Activated T-cell treated with anti-CD3 and anti-CD28 coated beads, Interleukin-2, amount 50 U/mL, for 72 hours (primary cell): Measurements from ENCODE around the gene NBAS. TPM values are rescaled to one million over a fixed set of nuclear protein-coding genes. Genes with fewer than 3 reads are reported as not detected.
"Not testable (repeated sequence)": the region's sequence is repeated elsewhere in the genome, so short reads cannot be mapped to it uniquely, and the experiment has no call there.

Experiments used
- ATAC-seq, 2 donors: fragments of 150-1000 bp; cut with Tn5 transposase; replicated peaks in 1 of 2; 2 replicates each; pipeline ENCODE4 v1.10.0; 2021; ENCODE audit warnings: moderate library complexity in 2 of 2, mild to moderate bottlenecking in 1 of 2
- DNase-seq, 2 donors: peaks; one replicate each; pipeline ENCODE4 v3.0.0; 2021 to 2022; ENCODE audit warnings: mixed read lengths in 1 of 2
- H3K27ac Mint-ChIP-seq: one replicate; pipeline ENCODE4 v1.8.0; 2022; ENCODE audit warnings: mild to moderate bottlenecking, moderate library complexity, mixed read lengths
- H3K27me3 Mint-ChIP-seq: one replicate; pipeline ENCODE4 v1.8.0; 2022; ENCODE audit warnings: low read depth, mixed read lengths
- H3K36me3 Mint-ChIP-seq, 2 donors: one replicate each; pipeline ENCODE4 v1.8.0; 2022; ENCODE audit warnings: mixed read lengths in 2 of 2, mild to moderate bottlenecking in 1 of 2; ENCODE audit not compliant: insufficient read depth in 2 of 2
- H3K4me1 Mint-ChIP-seq: one replicate; pipeline ENCODE4 v1.8.0; 2022; ENCODE audit warnings: low read depth, mixed read lengths
- H3K4me3 Mint-ChIP-seq, 2 donors: one replicate each; pipeline ENCODE4 v1.8.0; 2022; ENCODE audit warnings: mild to moderate bottlenecking in 2 of 2, mixed read lengths in 2 of 2, moderate library complexity in 2 of 2
- H3K9me3 Mint-ChIP-seq, 2 donors: one replicate each; pipeline ENCODE4 v1.8.0; 2022; ENCODE audit warnings: mixed read lengths in 2 of 2
- total RNA-seq, 2 donors: library from RNA; stranded (reverse); gene quantifications; one replicate each; pipeline ENCODE4 v1.2.3, GENCODE V29; 2022

NBAS gene
- total RNA-seq, 2 donors from 2014 or later: 45.9 to 50.8 TPM

DNA sequence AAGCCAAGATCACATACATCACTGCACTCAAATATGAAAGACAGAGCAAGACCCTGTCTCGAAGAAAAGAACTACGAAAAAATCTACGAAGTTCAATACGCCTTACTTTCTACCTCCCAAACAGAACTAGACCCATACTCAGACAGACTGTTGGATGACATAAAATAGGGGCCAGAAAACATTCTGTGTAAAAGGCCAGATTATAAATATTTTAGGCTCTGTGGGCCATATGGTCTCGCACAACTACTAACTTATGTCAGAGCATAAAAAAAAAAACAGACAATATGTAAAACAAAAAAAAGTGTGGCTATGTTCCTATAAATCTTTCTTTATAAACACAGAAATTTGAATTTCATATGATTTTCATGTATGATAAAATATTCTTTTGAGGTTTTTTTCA lies 40.8 kb downstream of the NBAS start:
- H3K4me1 Mint-ChIP-seq: no peaks in the 10 kb centered on the region

DNA sequence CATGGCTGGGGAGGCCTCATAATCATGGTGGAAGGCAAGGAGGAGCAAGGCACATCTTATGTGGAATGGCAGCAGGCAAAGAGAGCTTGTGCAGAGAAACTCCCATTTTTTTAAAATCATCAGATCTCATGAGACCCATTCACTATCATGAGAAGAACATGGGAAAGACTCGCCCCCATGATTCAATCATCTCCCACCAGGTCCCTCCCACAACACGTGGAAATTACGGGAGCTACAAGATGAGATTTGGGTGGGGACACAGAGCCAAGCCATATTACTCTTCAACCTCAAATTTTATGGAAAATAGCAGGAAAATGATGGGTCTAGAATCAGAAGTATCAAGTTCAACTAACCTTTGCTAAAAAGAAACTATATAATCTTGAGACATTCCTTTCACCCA lies 42.4 kb downstream of the NBAS start:
- not testable (repeated sequence) for H3K36me3 Mint-ChIP-seq, H3K4me1 Mint-ChIP-seq, H3K27me3 Mint-ChIP-seq, H3K4me3 Mint-ChIP-seq, DNase-seq, ATAC-seq, H3K9me3 Mint-ChIP-seq
- peak overlapping the region; percentile 69 for H3K27ac Mint-ChIP-seq

More for the DNA sequence above, 40.8 kb downstream of the NBAS start:
- H3K36me3 Mint-ChIP-seq: peaks cover 3 to 5% of the 10 kb centered on the region in 2 donors
- DNase-seq (no peak), ATAC-seq (no peak)
- H3K9me3 Mint-ChIP-seq: no peaks in the 10 kb centered on the region
- no peak overlapping the region for H3K4me3 Mint-ChIP-seq
- no peaks in the 10 kb centered on the region for H3K27me3 Mint-ChIP-seq
- H3K27ac Mint-ChIP-seq: no peak overlapping the region

DNA sequence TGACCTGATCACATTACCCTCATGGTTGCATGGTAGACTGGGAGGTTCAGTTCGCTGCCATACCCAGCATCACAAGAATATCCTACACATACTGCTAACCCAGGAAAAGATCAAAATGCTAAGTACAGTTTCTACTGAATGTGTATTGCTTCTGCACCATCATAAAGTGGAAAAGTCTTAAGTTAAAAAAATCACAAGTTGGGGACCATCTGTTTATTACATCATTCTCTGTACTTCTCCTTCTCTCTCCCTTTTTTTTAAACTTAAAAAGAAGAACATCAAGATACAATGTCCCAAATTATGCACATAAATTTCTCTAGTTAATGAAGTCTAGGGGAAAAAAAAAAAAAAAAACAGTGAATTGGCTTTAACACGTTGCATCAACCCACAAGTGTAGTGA lies 43.3 kb downstream of the NBAS start:
- DNase-seq: no peak
- H3K9me3 Mint-ChIP-seq: no peaks in the 10 kb centered on the region

DNA sequence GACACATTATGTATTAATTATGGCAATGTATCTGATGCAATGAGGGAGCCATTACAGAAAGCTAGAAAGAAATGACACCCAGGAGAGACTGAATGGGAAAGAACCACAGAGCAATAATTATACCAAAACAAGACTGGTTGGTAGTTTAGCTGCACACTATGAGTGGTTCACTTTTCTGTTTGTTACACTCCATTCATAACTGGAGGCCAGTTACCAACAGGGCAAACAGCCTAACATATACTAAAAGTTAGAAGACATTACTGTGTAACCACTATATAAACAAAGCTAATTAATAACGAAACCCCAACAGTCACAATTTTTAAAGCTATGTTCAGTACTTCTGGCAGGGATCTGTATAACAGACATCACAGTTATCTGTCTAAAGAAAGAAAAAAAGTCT lies 49.4 kb downstream of the NBAS start:
- no peaks in the 10 kb centered on the region for H3K4me1 Mint-ChIP-seq
- no peaks in the 10 kb centered on the region for H3K27me3 Mint-ChIP-seq
- peak; percentile 79 to 91 for ATAC-seq
- H3K9me3 Mint-ChIP-seq: no peaks in the 10 kb centered on the region
- H3K27ac Mint-ChIP-seq: no peak overlapping the region
- no peak for DNase-seq
- H3K4me3 Mint-ChIP-seq: no peak overlapping the region
- H3K36me3 Mint-ChIP-seq: peaks cover 0 to 11% of the 10 kb centered on the region in 2 donors

More for the DNA sequence above, 43.3 kb downstream of the NBAS start:
- Mint-ChIP-seq H3K36me3 (peaks cover 1 to 7% of the 10 kb centered on the region in 2 donors), H3K27ac (no peak overlapping the region), H3K4me1 (no peaks in the 10 kb centered on the region), H3K4me3 (no peak overlapping the region), H3K27me3 (no peaks in the 10 kb centered on the region)
- no peak for ATAC-seq

DNA sequence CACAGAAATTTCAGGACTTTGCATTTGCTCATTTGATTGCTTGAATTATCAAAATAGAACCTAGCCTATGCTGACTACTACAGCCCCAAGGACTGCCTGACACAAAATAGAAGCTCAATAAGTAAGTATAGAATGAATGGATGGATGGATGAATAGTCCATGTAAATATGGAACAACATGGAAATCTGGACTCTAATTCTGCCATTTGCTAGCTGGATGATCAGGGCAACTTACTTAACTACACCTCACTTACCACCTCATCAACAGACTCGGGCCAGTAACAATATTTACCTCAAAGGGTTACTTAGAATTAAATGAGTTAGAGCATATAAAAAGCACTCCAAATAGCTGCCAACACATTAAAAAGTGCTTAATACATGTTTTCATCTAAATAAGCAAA lies 50.6 kb downstream of the NBAS start:
- H3K27me3 Mint-ChIP-seq: no peaks in the 10 kb centered on the region
- H3K27ac Mint-ChIP-seq: no peak overlapping the region
- no peak for DNase-seq
- H3K4me1 Mint-ChIP-seq: no peaks in the 10 kb centered on the region
- H3K36me3 Mint-ChIP-seq: peaks cover 0 to 13% of the 10 kb centered on the region in 2 donors
- no peaks in the 10 kb centered on the region for H3K9me3 Mint-ChIP-seq
- ATAC-seq: no peak
- no peak overlapping the region for H3K4me3 Mint-ChIP-seq

DNA sequence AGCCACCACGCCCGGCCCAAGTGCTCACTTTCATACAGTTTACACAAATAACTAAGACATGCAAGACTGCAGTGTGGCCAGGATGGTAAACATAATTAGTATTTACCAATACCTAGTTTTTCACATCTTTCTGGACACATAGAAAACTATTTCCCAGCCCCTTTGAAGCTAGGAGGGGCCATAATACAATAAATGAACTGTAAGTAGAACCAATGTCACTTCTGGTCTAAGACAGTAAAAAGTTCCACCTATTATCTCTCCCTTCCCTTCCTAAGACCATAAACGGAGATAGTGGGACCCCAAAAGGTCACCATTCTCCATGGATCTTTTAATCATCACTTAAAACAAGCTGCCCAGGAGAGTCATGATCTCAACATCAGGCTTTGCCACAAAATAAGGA lies 51.0 kb downstream of the NBAS start:
- H3K9me3 Mint-ChIP-seq: no peaks in the 10 kb centered on the region
- no peak for ATAC-seq
- no peak overlapping the region for H3K27ac Mint-ChIP-seq
- H3K4me1 Mint-ChIP-seq: no peaks in the 10 kb centered on the region
- H3K27me3 Mint-ChIP-seq: no peaks in the 10 kb centered on the region
- DNase-seq: no peak
- H3K4me3 Mint-ChIP-seq: no peak overlapping the region
- H3K36me3 Mint-ChIP-seq: peaks cover 0 to 15% of the 10 kb centered on the region in 2 donors

DNA sequence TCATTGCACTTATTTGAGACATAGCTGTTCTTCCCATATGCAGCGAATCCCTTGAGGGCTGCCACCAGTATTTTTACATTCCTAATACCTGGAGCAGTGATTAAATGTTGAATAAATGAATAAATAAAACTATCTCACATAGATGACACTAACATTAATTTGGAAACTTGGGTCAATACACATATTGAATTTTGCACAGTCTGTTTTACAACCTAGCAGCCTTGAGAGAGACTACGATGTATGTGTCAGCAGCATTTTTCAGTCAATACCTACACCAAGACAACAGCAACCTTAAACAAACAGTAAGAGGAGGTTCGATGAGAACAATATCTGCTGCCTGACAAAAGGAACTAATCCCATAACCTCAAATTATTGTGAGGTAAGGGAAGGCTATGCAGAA lies 53.4 kb downstream of the NBAS start:
- DNase-seq (no peak), ATAC-seq (no peak)
- Mint-ChIP-seq H3K27ac (no peak overlapping the region), H3K9me3 (no peaks in the 10 kb centered on the region), H3K4me1 (no peaks in the 10 kb centered on the region), H3K36me3 (peaks cover 4 to 13% of the 10 kb centered on the region in 2 donors), H3K27me3 (no peaks in the 10 kb centered on the region), H3K4me3 (no peak overlapping the region)

DNA sequence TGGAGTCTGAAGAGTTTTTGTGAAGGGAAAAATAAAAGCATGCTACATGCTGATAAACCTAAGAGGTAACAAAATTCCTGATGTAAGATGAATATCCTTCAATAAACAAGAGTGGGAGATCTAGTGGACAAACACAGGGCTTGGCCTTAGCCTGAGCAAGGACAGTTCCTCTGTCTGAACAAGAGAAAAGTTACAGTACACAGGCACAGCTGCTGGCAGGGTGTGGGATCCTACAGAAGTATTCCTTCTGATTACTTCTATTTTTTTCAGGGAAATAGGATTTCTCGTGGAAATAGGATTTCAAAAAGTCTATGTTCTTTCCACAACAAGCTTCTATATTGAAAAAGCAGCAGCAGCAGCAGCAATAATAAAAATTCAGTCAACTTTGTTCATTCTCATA lies 54.1 kb downstream of the NBAS start:
- Mint-ChIP-seq H3K4me1 (no peaks in the 10 kb centered on the region), H3K4me3 (no peak overlapping the region), H3K27me3 (no peaks in the 10 kb centered on the region), H3K36me3 (peaks cover 4 to 13% of the 10 kb centered on the region in 2 donors), H3K27ac (no peak overlapping the region), H3K9me3 (no peaks in the 10 kb centered on the region)
- DNase-seq (no peak), ATAC-seq (no peak)

DNA sequence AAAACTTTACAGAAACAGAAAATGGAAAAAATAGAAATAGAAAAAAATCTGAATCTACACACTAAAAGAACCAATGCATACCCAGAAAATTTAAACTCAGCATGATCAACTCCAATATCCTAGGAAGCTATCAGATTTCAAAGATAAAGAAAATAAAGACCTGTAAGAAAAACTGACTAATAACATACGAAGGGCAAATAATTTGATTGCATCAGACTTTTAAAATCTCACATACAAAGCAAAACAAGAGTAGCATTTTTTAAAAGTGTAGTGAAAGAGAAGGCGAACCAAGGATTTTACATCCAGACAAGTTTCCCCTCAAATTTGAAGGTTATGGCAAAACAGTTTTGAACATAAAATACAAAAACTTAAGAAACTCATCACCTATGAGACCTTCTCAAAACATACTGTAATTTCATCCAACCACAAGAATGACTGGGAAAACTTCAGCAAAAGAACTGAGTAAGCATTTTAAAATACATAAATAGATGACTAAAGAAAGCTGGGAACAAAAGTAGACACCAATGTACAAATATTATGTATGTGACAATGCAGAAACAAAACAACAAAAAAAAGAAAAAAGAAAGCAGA lies 54.8 kb downstream of the NBAS start:
- no peaks in the 10 kb centered on the region for H3K9me3 Mint-ChIP-seq
- ATAC-seq (no peak), DNase-seq (no peak)
- peaks cover 4 to 13% of the 10 kb centered on the region in 2 donors for H3K36me3 Mint-ChIP-seq
- H3K4me1 Mint-ChIP-seq: no peaks in the 10 kb centered on the region
- no peaks in the 10 kb centered on the region for H3K27me3 Mint-ChIP-seq
- no peak overlapping the region for H3K4me3 Mint-ChIP-seq
- H3K27ac Mint-ChIP-seq: peak overlapping the region; percentile 81

DNA sequence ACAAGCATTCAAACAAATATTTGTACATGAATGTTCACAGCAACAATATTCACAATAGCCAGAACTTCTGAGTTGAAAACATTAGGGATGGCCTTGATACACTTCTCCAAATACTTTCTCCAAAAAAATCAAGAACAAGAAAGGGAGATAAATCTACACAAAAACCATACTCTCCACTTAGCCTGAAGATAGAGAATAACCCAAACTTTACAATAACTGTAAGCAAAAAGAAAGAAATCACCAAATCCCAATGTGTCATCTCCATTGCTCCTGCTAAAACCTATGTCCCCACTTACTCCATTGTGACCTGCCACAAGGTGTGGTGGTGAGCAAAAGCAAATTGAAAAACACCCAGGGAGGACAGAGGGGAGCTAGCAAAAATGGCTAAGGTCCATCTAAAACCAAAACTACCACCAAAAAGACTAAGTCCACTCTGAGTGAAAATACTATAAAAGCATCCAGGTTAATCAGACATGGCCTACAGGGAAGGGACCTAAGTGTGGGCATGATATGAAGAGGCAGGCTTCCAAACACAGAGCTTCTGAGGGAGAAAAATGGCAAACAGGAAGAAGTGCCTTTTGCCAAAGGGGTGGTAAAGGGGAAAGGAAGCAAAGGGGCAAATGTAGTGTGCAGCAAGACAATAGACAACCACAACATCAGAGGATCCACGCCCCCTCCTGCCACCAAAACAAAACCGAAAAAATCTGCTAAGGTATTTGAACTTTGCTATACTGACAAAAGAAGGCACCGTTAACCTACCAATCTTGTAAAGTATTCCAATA lies 56.1 kb downstream of the NBAS start:
- Mint-ChIP-seq H3K27ac (no peak overlapping the region), H3K36me3 (peaks cover 6 to 13% of the 10 kb centered on the region in 2 donors), H3K4me3 (no peak overlapping the region), H3K4me1 (no peaks in the 10 kb centered on the region), H3K27me3 (no peaks in the 10 kb centered on the region), H3K9me3 (no peaks in the 10 kb centered on the region)
- ATAC-seq: no peak
- DNase-seq: no peak

DNA sequence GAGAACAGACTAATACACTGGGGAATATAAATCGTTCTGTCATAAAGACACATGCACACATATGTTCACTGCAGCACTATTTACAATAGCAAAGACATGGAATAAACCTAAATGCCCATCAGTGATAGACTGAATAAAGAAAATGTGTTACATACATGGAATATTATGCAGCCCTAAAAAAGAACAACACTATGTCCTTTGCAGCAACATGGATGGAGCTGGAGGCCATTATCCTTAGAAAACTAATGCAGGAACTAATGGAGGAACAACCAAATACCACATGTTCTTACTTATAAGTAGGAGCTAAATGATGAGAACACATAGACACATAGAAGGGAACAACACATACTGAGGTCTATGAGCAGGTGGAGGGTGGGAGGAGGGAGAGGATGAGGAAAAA lies 61.9 kb downstream of the NBAS start:
- H3K9me3 Mint-ChIP-seq, DNase-seq, H3K4me1 Mint-ChIP-seq, H3K27ac Mint-ChIP-seq, ATAC-seq, H3K4me3 Mint-ChIP-seq, H3K27me3 Mint-ChIP-seq: not testable (repeated sequence)
- peaks cover 8 to 11% of the 10 kb centered on the region in 2 donors for H3K36me3 Mint-ChIP-seq

DNA sequence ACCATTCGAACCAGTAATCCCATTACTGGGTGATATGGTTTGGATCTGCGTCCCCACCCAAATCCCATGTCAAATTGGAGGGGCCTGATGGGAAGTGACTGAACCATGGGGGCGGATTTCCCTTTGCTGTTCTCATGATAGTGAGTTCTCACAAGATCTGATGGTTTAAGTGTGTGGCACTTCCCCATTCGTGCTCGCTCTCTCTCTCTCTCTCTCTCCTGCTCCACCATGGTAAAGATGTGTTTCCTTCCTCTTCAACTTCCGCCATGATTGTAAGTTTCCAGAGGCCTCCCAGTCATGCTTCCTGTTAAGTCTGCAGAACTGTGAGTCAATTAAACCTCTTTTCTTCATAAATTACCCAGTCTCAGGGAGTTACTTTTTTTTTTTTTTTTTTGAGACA lies 62.6 kb downstream of the NBAS start:
- DNase-seq (no peak), ATAC-seq (no peak)
- no peaks in the 10 kb centered on the region for H3K27me3 Mint-ChIP-seq
- peaks cover 8 to 11% of the 10 kb centered on the region in 2 donors for H3K36me3 Mint-ChIP-seq
- H3K4me3 Mint-ChIP-seq: no peak overlapping the region
- no peak overlapping the region for H3K27ac Mint-ChIP-seq
- peaks cover 0 to 2% of the 10 kb centered on the region in 2 donors for H3K9me3 Mint-ChIP-seq
- H3K4me1 Mint-ChIP-seq: no peaks in the 10 kb centered on the region

DNA sequence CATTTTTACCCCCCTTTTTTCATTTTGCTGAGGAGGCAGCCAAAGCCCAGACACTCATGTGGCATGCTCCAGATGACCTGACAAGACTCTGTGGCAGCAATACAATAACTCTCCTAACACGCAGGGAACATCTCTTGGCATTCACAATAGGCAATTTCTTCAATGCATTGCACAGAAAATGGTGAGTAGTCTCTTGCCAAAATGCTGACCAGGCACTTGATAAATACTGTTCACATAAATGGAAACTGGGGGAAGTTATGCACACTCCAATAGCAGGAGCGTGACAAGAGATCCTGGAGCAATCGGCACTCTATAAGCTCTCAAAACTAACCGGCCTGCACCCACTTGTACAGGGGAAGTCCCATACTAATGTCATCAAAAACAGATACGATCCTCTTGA lies 66.3 kb downstream of the NBAS start:
- Mint-ChIP-seq H3K36me3 (peaks cover 2 to 8% of the 10 kb centered on the region in 2 donors), H3K9me3 (peaks cover 0 to 2% of the 10 kb centered on the region in 2 donors), H3K4me1 (peaks cover 5% of the 10 kb centered on the region), H3K27ac (no peak overlapping the region), H3K27me3 (no peaks in the 10 kb centered on the region), H3K4me3 (no peak overlapping the region)
- ATAC-seq (no peak), DNase-seq (no peak)
